Activated CD4-positive, alpha-beta memory T cell treated with anti-CD3 and anti-CD28 coated beads for 36 hours (primary cell): ENCODE measurements around the gene PSMB7. TPM values are rescaled to one million over a fixed set of nuclear protein-coding genes. Genes with fewer than 3 reads are reported as not detected.

Experiments used
- CTCF ChIA-PET: fragments of 350-600 bp; sonication (Branson Sonifier 250); formaldehyde crosslinking; loops from one replicate; lab custom pipeline; 2021; ENCODE audit warnings: antibody characterized with exemption, inconsistent platforms; lab: Charles Lee
- POLR2A ChIA-PET: fragments of 350-600 bp; sonication (Branson Sonifier 250); formaldehyde crosslinking; loops from one replicate; lab custom pipeline; 2021; ENCODE audit warnings: antibody characterized with exemption; lab: Charles Lee
- DNase-seq: peaks from one replicate; pipeline ENCODE4 v3.0.0-alpha.2; 2020
- H3K27ac Mint-ChIP-seq: one replicate; pipeline ENCODE4 v1.8.0; 2021; ENCODE audit warnings: mixed read lengths
- H3K27me3 Mint-ChIP-seq: one replicate; pipeline ENCODE4 v1.8.0; 2021; ENCODE audit warnings: mixed read lengths
- H3K36me3 Mint-ChIP-seq: one replicate; pipeline ENCODE4 v1.8.0; 2021; ENCODE audit warnings: mixed read lengths
- H3K4me1 Mint-ChIP-seq: one replicate; pipeline ENCODE4 v1.8.0; 2021; ENCODE audit warnings: low read depth, mixed read lengths
- H3K4me3 Mint-ChIP-seq: one replicate; pipeline ENCODE4 v1.8.0; 2021; ENCODE audit warnings: mild to moderate bottlenecking, mixed read lengths
- H3K9me3 Mint-ChIP-seq: one replicate; pipeline ENCODE4 v1.8.0; 2021; ENCODE audit warnings: mixed read lengths
- intact Hi-C: fragments of 100-400 bp; cut with micrococcal nuclease; formaldehyde crosslinking; loops from one replicate; pipeline ENCODE4 v1.15.1; 2023
- total RNA-seq, 2 experiments: library from RNA; stranded (reverse); gene quantifications; one replicate each; pipeline ENCODE4 v1.2.3, GENCODE V29; 2021

PSMB7 gene
- total RNA-seq, 2 experiments from 2014 or later: 156 TPM

DNA sequence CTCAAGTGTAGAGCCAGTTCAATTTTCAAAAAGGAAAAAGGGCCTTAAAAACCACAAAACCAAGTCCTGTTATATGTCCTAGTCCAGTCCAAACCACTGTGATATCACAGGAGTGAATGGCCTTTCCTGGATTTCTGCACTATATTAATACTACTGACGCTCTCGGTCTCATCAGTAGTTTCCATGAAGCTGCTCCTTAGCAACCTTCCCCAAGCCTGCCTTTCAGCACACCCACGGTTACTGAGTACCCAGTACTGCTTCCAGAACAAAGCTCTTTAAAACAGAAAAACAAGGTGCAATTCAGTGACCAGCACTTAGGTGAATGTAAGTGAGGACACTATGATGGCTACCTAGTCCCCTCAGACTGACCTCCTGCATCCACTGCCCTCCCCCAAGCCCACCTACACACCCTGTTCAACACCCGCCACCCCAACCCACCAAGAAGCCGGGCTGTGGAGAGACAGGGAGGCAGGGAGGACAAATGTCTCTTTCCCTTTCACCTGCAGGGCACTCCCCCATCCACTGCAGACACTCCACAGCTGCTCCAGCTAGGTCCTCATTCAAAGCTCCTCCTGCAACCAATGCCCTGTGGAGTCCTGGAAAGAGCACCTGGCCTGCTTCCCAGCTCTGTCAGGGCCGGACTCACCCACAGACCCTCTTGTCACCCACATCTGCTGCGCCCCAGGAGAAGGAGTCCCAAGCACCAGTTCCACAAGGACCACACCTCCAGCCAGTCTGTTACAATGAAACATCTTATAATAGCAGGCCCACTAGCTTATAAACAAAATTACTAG is 25.9 kb downstream of the PSMB7 start:
- no peak overlapping the region for H3K27ac Mint-ChIP-seq
- peaks cover 54% of the 10 kb centered on the region for H3K4me1 Mint-ChIP-seq
- CTCF ChIA-PET: no interaction called here
- no peak for DNase-seq
- no peaks in the 10 kb centered on the region for H3K9me3 Mint-ChIP-seq
- H3K36me3 Mint-ChIP-seq: peaks cover 3% of the 10 kb centered on the region
- POLR2A ChIA-PET: interaction anchor here (1.0 kb wide), 1 partner anchor 12 kb away, joined by 3 read pairs; no protein-coding TSS in a partner anchor
- H3K27me3 Mint-ChIP-seq: no peaks in the 10 kb centered on the region
- intact Hi-C loops: no loop called here
- no peak overlapping the region for H3K4me3 Mint-ChIP-seq

DNA sequence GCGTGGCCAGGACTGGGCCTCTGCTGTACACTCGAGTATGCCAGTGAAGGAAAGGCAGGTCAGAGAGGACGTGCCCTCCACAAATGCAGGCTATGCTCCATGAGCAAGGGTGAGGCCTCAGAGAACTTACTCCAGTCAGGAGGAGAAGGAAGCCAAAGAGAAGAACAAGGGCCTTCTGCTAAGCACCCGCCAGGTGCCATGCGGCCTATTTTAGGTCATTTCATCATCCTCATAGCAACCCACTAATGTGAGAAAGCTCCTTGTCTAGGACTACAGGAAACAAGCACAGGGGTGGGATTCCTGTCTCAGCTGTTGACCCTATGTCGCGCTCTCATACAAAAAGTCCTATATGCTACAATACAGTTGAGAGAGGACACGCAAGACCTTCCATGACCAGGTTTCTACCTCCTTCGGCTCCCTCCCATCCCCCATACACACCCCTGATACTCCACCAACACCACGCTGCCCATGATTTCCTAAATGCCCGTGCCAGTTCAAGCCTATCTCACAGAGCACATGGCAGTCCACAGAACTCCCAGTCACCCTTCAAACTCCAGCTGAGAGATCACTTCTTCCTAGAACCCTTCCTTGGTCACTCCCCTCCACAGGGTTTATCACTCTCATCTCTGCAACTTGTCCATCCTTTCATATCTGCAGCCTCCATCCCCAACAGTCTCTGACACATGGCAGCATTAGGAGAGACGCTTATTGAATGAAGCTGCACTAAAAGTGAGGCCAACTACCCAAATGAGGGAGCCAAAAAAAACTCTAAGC is 26.8 kb downstream of the PSMB7 start:
- POLR2A ChIA-PET: no interaction called here
- peaks cover 5% of the 10 kb centered on the region for H3K36me3 Mint-ChIP-seq
- CTCF ChIA-PET: interaction anchor here (0.5 kb wide), 1 partner anchor 1718 kb away, joined by 3 read pairs; no protein-coding TSS in a partner anchor
- DNase-seq: no peak
- H3K4me3 Mint-ChIP-seq: no peak overlapping the region
- H3K4me1 Mint-ChIP-seq: peaks cover 45% of the 10 kb centered on the region
- H3K27ac Mint-ChIP-seq: no peak overlapping the region
- no peaks in the 10 kb centered on the region for H3K27me3 Mint-ChIP-seq
- no peaks in the 10 kb centered on the region for H3K9me3 Mint-ChIP-seq
- intact Hi-C loops: no loop called here

DNA sequence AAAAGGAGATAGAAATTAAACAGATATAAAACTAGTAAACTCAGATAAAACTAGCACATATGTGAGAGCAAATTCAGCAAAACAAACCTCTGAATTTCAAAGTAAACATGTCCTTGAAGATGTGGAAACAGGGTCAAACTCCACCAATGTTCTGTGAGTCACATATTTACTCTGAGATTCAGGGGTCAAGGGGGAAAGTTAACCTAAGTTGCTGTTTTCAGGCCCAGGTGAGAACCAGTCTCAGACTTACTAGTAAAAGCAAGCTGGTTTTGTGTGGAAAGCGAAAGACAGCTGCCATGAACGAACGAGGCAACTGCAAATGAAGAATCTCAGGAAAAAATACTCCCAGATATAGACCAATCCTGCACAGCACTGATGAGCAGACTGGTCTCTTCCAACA is 29.0 kb downstream of the PSMB7 start:
- ChIA-PET CTCF (interaction anchor here (1.5 to 1.6 kb wide), 2 partner anchors 9 to 95 kb away, joined by 3 read pairs; no protein-coding TSS in a partner anchor), POLR2A (interaction anchor here (0.7 kb wide), 1 partner anchor 258 kb away, joined by 3 read pairs; no protein-coding TSS in a partner anchor)
- DNase-seq: no peak
- no peak overlapping the region for H3K27ac Mint-ChIP-seq
- H3K4me1 Mint-ChIP-seq: peaks cover 41% of the 10 kb centered on the region
- peaks cover 12% of the 10 kb centered on the region for H3K36me3 Mint-ChIP-seq
- intact Hi-C loops: no loop called here
- no peaks in the 10 kb centered on the region for H3K9me3 Mint-ChIP-seq
- H3K4me3 Mint-ChIP-seq: no peak overlapping the region
- no peaks in the 10 kb centered on the region for H3K27me3 Mint-ChIP-seq

DNA sequence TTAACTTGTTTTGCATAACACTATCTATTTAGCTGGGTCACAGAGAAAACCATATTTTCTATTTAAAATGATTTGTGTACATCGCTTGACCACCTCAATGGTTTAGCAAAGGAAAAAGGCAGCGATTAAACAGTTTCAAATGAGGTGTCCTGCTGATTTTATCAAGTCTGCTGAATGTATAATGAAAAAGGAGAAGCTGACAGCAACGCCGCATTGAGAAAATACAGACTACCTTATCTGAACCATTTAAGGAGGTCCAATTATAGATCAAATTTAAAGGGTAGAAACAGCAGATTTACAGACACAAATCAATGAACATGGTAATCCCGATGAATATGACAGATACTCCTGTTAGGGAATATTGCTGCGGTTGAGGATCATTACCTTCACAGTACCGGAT is 29.6 kb downstream of the PSMB7 start:
- no peak for DNase-seq
- CTCF ChIA-PET: interaction anchor here (1.5 to 1.6 kb wide), 2 partner anchors 9 to 94 kb away, joined by 3 read pairs; no protein-coding TSS in a partner anchor
- Mint-ChIP-seq H3K27me3 (no peaks in the 10 kb centered on the region), H3K4me1 (peaks cover 38% of the 10 kb centered on the region), H3K36me3 (peaks cover 12% of the 10 kb centered on the region), H3K4me3 (no peak overlapping the region), H3K27ac (no peak overlapping the region), H3K9me3 (no peaks in the 10 kb centered on the region)
- POLR2A ChIA-PET: no interaction called here
- intact Hi-C loops: no loop called here

DNA sequence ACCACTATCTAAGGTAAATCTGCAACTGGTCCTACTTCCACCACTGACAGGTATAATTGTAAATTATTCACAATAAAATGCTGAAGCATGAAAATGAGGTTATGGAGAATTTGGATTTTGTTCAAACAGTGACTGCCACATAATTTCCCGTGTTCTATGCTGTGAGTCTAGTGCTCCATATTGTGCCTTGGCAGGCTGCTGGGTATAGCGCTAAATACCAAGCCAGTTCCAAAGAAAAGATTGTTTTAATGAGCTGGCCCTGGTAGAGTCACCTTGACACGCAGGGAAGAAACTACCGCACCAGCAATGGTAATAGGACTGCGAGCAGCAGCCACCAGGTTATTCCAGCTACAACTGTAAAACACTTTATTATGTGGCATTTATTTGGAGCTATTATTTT is 30.4 kb downstream of the PSMB7 start:
- POLR2A ChIA-PET: interaction anchor here (0.6 kb wide), 1 partner anchor 713 kb away, joined by 3 read pairs; no protein-coding TSS in a partner anchor
- Mint-ChIP-seq H3K36me3 (peaks cover 16% of the 10 kb centered on the region), H3K4me3 (no peak overlapping the region), H3K4me1 (peaks cover 36% of the 10 kb centered on the region), H3K27me3 (no peaks in the 10 kb centered on the region), H3K9me3 (no peaks in the 10 kb centered on the region), H3K27ac (no peak overlapping the region)
- intact Hi-C loops: no loop called here
- CTCF ChIA-PET: interaction anchor here (1.6 kb wide), 2 partner anchors 10 to 258 kb away, joined by 3 to 8 read pairs; no protein-coding TSS in a partner anchor
- no peak for DNase-seq

DNA sequence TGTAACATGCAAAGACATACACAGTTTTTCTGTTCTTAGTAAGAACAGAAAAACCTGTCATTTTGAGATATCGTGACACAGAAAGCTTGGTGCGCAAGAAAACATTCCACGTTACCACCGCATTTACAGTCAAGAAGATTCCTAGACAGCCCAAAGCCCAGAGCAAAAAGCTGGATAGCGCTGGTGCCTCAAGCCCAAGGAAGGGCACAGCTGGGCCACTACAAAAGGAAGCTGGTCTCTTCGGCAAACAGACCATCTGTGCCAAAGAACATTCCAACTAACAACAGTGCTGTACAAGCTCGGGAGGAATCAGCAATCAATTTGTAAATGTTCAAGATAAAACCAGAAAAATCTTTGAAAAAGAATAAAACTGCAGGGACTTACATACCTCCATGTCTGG is 31.0 kb downstream of the PSMB7 start:
- DNase-seq: no peak
- ChIA-PET POLR2A (no interaction called here), CTCF (interaction anchor here (1.4 to 1.6 kb wide), 2 partner anchors 9 to 257 kb away, joined by 3 to 8 read pairs; no protein-coding TSS in a partner anchor)
- H3K27ac Mint-ChIP-seq: no peak overlapping the region
- H3K9me3 Mint-ChIP-seq: no peaks in the 10 kb centered on the region
- peaks cover 19% of the 10 kb centered on the region for H3K36me3 Mint-ChIP-seq
- intact Hi-C loops: no loop called here
- H3K4me3 Mint-ChIP-seq: no peak overlapping the region
- H3K4me1 Mint-ChIP-seq: peaks cover 31% of the 10 kb centered on the region
- no peaks in the 10 kb centered on the region for H3K27me3 Mint-ChIP-seq

DNA sequence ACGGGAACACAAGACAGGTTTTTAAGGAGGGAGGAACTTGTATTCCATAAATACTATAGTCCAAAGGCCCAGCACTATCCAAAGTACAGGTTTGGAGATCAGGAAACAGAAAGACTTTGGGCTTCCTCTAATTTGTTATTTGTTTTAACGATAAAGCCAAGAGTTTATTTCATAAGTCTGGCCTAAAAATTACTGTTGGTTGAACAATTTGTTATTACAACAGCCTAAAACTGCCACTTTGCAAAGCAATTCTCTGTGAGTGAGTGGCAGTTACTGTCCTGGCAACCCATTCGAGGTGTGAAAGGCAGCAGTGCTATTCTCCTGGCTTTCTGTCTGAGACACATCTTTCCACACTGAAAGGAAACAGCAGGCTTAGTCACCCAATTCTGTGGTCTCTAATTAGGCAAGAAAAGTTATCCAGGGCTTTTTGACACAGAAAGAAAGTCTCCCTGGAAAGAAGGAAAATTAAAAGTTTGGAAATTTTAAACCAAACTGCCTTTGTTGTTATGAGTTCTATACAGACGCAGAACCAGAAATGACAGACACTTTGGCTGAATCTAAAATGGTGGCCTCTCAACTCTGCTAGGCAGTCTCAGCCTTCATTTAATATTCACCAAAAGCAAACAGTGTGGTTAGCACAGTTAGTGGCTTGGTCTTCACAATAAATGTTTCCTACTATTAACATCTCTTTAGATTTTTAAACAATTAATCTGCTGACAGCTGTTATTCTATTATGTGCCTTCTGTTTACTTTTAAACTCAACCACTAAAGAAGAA is 33.9 kb downstream of the PSMB7 start:
- intact Hi-C loops: no loop called here
- CTCF ChIA-PET: no interaction called here

DNA sequence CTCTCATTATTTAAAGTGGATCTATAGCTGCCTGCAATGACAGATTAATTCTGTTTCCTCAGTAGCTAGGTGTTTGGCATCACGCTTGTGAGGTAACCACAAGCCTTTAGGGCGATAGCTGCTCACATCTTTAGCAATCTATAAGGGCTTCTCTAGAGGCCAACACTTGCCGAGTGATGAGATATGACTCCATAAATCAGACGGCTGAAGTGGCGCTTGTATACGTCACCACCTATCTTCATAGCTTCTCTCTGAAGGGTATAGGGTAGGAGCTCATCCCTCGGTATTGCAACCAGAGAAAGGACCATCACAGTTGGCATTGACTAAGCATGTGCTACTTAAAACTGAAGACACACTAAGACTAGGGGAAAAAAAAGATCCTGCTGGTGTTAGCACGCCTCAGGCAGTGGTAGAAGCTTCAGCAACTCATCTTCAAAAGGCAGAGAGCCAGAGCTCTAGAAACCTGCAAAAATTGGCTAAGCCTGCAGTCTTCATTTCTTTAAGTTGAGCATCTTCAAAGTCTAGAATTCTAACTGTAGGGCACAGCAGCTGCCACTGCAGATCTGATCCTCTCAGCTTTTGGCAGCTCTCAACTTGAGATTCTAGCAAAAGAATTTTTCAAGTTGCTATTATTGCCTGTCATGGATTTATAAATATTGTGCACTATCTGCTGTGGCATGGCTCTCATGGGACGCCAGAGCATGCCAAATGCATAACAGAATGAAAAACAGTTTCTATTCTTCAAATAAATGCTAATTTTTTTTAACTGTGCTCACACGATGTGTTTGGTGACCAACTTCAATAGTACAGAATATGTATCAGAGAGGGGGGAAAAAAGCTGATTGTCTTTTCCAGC is 37.5 kb downstream of the PSMB7 start:
- no peaks in the 10 kb centered on the region for H3K9me3 Mint-ChIP-seq
- ChIA-PET POLR2A (no interaction called here), CTCF (interaction anchor here (1.2 to 1.8 kb wide), 3 partner anchors 9 to 250 kb away, joined by 3 to 5 read pairs (median 5); no protein-coding TSS in a partner anchor)
- H3K27me3 Mint-ChIP-seq: no peaks in the 10 kb centered on the region
- H3K27ac Mint-ChIP-seq: no peak overlapping the region
- H3K4me3 Mint-ChIP-seq: no peak overlapping the region
- DNase-seq: no peak
- H3K36me3 Mint-ChIP-seq: peaks cover 23% of the 10 kb centered on the region
- H3K4me1 Mint-ChIP-seq: peaks cover 24% of the 10 kb centered on the region
- intact Hi-C loops: no loop called here

More for the DNA sequence above, 33.9 kb downstream of the PSMB7 start:
- no peak overlapping the region for H3K27ac Mint-ChIP-seq
- DNase-seq: no peak
- H3K36me3 Mint-ChIP-seq: peaks cover 23% of the 10 kb centered on the region
- peaks cover 20% of the 10 kb centered on the region for H3K4me1 Mint-ChIP-seq
- no peaks in the 10 kb centered on the region for H3K27me3 Mint-ChIP-seq
- no peak overlapping the region for H3K4me3 Mint-ChIP-seq
- H3K9me3 Mint-ChIP-seq: no peaks in the 10 kb centered on the region
- POLR2A ChIA-PET: no interaction called here

DNA sequence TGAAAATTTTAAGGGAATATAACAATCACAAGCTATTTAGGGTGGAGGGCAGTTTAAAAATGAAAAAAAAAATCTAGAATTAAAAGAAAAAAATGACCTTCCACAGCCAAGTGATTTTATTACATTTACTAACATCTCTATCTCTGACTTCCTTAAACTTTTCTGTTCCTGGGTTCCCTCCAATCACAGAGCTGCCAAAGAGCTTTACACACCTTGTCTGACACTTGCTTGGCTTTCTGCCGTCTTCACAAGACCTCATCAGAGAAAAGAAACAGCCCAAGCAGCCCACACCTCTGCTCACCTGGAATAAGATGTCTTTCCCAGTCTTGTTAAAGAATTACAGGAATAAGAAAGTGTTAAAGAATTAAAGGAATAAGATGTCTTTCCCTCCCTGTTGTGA is 38.9 kb downstream of the PSMB7 start:
- H3K4me1 Mint-ChIP-seq: peaks cover 25% of the 10 kb centered on the region
- H3K36me3 Mint-ChIP-seq: peaks cover 18% of the 10 kb centered on the region
- H3K9me3 Mint-ChIP-seq: no peaks in the 10 kb centered on the region
- no peak overlapping the region for H3K4me3 Mint-ChIP-seq
- no peaks in the 10 kb centered on the region for H3K27me3 Mint-ChIP-seq
- H3K27ac Mint-ChIP-seq: no peak overlapping the region
- ChIA-PET POLR2A (no interaction called here), CTCF (interaction anchor here (1.8 kb wide), 1 partner anchor 249 kb away, joined by 5 read pairs; no protein-coding TSS in a partner anchor)
- intact Hi-C loops: no loop called here
- no peak for DNase-seq

DNA sequence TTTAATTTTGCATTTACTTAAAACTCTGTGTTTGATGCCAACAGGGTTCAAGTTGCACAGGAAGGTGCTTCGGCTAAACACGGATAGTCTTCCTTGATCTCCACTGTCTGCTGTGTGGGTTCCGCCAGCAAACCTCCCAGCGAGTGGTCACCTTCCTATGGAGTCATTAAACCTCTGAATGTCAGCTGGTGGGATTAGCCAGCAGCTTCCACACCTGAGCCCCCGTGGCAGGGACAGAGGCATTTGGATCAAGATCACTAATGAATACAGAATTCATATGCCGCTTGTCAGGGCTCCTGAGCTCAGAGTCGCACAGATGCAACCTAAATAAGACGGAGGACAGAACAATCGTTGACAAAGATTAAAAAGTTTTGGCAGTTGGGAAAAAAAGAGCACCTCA is 39.5 kb downstream of the PSMB7 start:
- Mint-ChIP-seq H3K9me3 (no peaks in the 10 kb centered on the region), H3K36me3 (peaks cover 18% of the 10 kb centered on the region), H3K27me3 (no peaks in the 10 kb centered on the region), H3K4me1 (peaks cover 25% of the 10 kb centered on the region), H3K27ac (no peak overlapping the region), H3K4me3 (no peak overlapping the region)
- CTCF ChIA-PET: interaction anchor here (0.7 kb wide), 1 partner anchor 36 kb away, joined by 3 read pairs; no protein-coding TSS in a partner anchor
- intact Hi-C loops: no loop called here
- POLR2A ChIA-PET: interaction anchor here (0.7 kb wide), 1 partner anchor 76 kb away, joined by 4 read pairs; no protein-coding TSS in a partner anchor
- DNase-seq: no peak

DNA sequence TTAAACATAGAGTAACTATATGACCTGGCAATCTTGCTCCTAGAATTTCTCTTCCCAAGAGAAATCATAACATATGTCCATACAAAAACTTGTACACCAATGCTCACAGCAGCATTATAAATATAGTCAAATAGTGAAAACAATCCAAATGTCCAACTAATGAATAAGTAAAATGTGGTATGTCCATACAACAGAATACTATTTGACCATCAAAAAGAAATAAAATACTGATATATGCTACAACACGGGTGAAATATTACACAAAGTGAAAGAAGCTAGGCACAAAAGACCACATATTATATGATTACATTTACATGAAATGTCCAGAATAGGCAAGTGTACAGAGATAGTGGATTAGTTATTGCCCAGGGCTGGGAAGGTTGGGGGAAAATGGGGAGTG is 41.4 kb downstream of the PSMB7 start:
- Mint-ChIP-seq H3K4me1 (peaks cover 22% of the 10 kb centered on the region), H3K4me3 (no peak overlapping the region), H3K36me3 (peaks cover 11% of the 10 kb centered on the region), H3K27me3 (no peaks in the 10 kb centered on the region), H3K27ac (no peak overlapping the region), H3K9me3 (no peaks in the 10 kb centered on the region)
- POLR2A ChIA-PET: no interaction called here
- CTCF ChIA-PET: interaction anchor here (1.7 kb wide), 1 partner anchor 247 kb away, joined by 5 read pairs; no protein-coding TSS in a partner anchor
- intact Hi-C loops: no loop called here
- DNase-seq: no peak
